GM18861 (cell line): ENCODE results near the gene MLST8.
"Not testable (repeated sequence)": the region's sequence is repeated elsewhere in the genome, so short reads cannot be mapped to it uniquely, and the experiment has no call there.

Experiments
- ATAC-seq: cut with Tn5 transposase; IDR thresholded peaks from one replicate; pipeline ENCODE4 v1.9.1; 2021; ENCODE audit not compliant: unreplicated experiment

Gene MLST8

DNA sequence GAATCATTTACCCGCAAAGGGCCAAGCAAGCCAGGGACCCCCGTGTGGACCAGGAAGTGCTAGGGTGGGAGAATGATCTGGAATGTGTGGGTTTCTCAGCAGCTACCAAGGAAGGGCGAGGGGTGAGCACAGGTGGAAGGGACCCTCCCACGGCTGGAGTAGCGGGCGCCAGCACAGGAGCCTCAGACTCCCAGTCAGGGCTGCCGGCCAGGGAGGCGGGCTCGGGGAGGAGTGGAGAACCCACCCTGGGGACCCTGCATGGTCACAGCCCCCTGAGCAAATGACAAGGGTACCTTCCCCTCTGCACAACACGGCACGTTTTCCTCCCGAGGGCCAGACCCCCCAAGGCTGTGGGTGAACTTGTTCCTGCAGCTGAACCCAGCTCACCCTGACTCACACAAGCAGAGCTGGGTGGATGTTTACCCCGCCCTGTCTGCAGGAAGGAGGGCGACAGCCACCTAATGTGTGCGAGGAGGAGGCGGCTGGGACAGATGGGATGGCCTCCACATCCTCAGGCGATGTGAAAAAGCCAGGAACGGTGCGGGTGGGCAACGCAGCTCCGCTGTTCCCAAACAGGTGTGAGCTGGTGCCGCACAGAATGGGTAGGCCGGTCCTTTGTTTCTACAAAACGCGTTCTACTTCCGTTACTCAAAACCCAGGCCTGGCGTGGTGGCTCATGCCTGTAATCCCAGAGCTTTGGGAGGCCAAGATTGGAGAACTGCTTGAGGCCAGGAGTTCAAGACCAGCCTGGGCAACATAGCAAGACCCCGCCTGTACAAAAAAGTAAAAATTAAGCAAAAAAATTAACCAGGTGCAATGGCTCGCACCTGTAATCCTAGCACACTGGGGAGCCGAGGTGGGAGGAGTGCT lies 39.9 kb downstream of the MLST8 start:
- no peak for ATAC-seq

DNA sequence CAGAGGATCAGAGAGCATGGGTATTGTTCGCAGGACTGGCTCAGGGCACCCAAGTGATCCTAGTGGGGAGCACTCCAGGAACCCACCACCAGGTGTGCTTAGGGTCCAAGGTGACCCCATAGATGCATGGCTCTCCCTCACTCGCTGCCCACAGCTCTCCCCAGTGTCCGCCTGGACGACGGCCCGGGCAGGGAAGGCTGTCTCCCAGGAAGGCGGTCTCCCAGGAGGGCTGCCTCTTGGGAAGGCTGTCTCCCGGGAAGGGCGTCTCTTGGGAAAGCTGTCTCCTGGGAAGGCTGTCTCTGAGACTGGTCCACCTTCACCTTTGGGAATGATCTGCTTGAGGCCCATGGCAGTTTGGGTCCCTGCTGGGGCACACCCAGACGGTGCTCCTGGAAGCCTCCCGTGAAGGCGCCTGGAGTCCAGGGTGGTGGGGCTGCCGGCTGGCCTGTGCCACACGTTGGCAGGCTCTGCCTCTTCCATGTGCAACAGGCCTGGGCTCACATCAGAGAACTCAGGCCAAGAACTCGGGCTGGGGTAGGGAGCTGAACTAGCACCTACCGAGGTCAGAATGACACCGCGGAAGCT lies 41.1 kb downstream of the MLST8 start:
- no peak for ATAC-seq

DNA sequence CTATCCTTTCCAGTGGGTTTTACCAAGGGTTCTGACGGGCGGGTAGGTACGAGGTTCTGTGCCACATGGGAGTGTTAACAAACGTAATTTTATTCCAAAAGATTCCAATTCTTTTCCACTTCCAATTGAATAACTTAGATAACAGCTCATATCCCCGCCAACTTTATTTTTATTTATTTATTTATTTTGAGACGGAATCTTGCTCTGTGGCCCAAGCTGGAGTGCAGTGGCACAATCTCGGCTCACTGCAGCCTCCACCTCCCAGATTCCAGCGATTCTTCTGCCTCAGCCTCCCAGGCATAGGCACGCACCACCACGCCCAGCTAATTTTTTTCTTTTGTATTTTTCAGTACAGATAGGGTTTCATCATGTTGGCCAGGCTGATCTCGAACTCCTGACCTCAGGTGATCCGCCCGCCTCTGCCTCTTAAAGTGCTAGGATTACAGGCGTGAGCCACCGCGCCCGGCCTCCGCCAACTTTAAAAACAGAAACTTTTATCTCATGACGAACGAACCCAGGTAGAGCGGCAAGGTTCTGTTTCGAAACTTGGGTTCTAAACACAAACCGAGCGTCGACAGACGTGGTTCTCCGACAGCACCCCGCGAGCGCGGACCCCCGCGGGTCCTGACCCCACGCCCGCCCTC lies 45.5 kb downstream of the MLST8 start:
- no peak for ATAC-seq

DNA sequence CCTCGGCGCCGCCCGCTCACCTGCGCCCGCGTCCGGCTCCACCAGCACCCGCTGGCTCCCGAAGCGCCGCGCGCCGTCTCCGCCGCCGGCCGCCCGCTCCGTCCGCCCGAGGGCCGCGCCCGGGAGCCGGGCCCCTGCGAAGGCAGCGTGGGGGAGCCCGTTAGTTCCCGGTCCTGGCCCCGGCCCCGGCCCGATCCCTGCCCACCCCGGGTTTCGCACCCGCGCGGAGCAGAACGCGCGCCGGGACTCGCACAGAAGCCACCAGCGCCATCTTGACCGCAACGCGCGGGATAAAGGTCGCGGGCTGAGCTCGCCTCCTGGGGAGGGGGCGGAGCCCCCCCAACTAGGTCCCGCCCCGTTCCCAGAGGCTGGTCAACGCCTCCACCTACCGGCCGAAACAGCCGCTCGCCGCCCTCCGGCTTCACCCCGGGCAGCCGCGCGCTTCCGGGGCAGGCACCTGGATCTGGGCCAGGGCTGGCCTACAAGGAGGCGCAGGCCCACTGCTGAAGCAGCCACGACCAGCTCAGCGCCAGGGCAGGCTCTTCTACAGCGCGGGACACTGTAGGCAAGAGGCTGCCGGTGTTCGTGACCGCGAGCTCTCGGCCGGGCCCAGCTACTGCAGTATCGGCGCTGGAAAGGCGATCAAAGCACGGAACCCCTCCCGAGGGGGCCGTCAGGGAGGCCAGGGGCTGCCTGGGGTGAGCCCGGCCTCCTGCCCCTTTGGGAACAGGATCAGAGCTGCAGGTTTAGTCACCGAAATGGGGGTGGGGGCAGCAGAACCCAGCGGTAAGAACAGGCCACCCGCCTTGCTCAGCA lies 46.2 kb downstream of the MLST8 start, which contains the start of gene ECI1:
Gene ECI1 (minus strand): TSS at position 292 of the 816 bp plus-strand sequence. CDS start 21 bp downstream, at position 271.
- ATAC-seq, result peak; percentile 75

- no peak for ATAC-seq
Observed at GRCh38 chr16:2252806-2253148, 47.5 kb downstream of the MLST8 start.

GRCh38 chr16:2253293-2253692 lies 48.0 kb downstream of the MLST8 start:
- ATAC-seq, result no peak

DNA sequence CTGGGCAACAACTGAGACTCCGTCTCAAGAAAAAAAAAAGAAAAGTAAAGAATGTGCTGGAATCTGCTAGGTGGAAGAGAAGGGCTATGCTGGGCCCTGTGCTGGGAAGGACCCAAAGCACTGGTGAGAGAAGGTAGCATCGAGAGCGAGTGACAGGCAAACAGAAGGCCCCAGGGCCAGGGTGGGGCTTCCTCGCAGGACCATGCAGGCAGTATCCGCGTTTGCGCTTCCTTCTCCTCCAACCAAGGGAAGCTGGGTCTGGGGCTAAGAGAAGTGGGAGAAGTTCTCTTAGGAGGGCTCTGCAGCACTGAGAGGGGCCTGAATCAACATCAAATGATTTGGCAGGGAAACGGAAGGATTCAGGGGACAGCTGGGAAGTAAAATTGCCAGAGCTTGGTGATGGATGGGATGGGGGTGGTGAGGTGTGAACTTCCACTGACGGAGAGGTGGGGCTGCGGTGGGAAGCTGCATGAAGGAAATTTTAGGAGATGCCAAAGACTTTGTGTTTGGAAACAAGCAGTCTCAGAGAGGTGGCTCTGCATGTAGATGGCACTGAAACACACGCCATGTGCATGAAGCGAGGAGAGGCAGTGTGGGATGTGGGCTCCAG lies 51.4 kb downstream of the MLST8 start:
- no peak for ATAC-seq

- ATAC-seq, result no peak
Observed at GRCh38 chr16:2257726-2258125, 52.5 kb downstream of the MLST8 start.

- not testable (repeated sequence) for ATAC-seq
Observed at GRCh38 chr16:2258530-2258929, 53.3 kb downstream of the MLST8 start.
